ENCODE data around the gene PTPRU.

Gene PTPRU

GRCh38 chr1:29247571-29248273 is 11.4 kb downstream of the PTPRU start:
- TF ChIP-seq POU6F1 (CRISPR knock-in tag; IDR thresholded peaks at IDR 0.05; ENCODE audit: borderline replicate concordance, low read depth) (no peak), RARB (CRISPR knock-in tag; IDR thresholded peaks at IDR 0.05) (no peak), TCF4 (CRISPR knock-in tag; IDR thresholded peaks at IDR 0.05; ENCODE audit: borderline replicate concordance) (no peak), CSRNP3 (CRISPR knock-in tag; IDR thresholded peaks at IDR 0.05) (no peak), ZC3H10 (CRISPR knock-in tag; IDR thresholded peaks at IDR 0.05) (no peak), ZNF565 (CRISPR knock-in tag; conservative IDR thresholded peaks at IDR 0.05; ENCODE audit: low read depth) (no peak)
- no peak for ATAC-seq

GRCh38 chr1:29248409-29248808 is 12.1 kb downstream of the PTPRU start:
- no peak for ATAC-seq

More at GRCh38 chr1:29248409-29248808, 12.1 kb downstream of the PTPRU start:
- TF ChIP-seq SNAI2 (CRISPR knock-in tag; IDR thresholded peaks at IDR 0.05) = no peak
- TF ChIP-seq ESRRG (CRISPR knock-in tag; IDR thresholded peaks at IDR 0.05) = no peak
- no peak for TF ChIP-seq ZNF565 (CRISPR knock-in tag; conservative IDR thresholded peaks at IDR 0.05; ENCODE audit: low read depth)
- TF ChIP-seq TSHZ2 (CRISPR knock-in tag; IDR thresholded peaks at IDR 0.05) = no peak
- no peak for TF ChIP-seq PATZ1 (CRISPR knock-in tag; IDR thresholded peaks at IDR 0.05; ENCODE audit: borderline replicate concordance)
- TF ChIP-seq ZNF8 (CRISPR knock-in tag; IDR thresholded peaks at IDR 0.05) = no peak
- no peak for TF ChIP-seq ARNTL (CRISPR knock-in tag; IDR thresholded peaks at IDR 0.05; ENCODE audit: borderline replicate concordance, low read depth)
- no peak for TF ChIP-seq GLIS3 (CRISPR knock-in tag; IDR thresholded peaks at IDR 0.05)
- no peak for TF ChIP-seq TOX (CRISPR knock-in tag; IDR thresholded peaks at IDR 0.05; ENCODE audit: borderline replicate concordance)
- TF ChIP-seq OSR1 (CRISPR knock-in tag; IDR thresholded peaks at IDR 0.05) = no peak
- TF ChIP-seq POU6F1 (CRISPR knock-in tag; IDR thresholded peaks at IDR 0.05; ENCODE audit: borderline replicate concordance, low read depth) = no peak
- no peak for TF ChIP-seq CSDC2 (CRISPR knock-in tag; IDR thresholded peaks at IDR 0.05)

Data from SK-N-SH treated with all-trans-retinoic acid at 6 μM for 48 hours (cell line).